Measurements from ENCODE around the gene HSFX1.
"Not testable (repeated sequence)": the region's sequence is repeated elsewhere in the genome, so short reads cannot be mapped to it uniquely, and the experiment has no call there.

DNA sequence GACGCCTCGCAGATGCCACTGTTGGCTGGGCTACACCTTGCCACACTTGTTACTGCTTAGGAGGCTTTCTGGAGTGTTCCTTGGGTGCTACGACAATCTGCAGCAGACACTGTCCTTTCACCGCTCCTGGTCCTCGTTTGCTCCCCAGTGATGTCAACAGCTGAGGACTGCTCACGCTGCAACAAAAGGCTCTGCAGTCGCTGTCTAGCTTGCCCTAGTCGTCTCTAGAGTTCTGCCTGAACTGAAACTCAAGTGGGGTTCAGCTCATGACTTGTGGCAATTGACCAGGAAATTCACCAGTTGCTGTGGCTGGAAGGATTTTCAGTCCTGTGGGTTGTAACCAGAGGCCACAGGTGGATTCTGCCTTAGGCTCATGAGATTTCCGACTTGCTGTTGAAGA, 842 bp upstream of the HSFX1 start:
- TF ChIP-seq, protein P1, sequence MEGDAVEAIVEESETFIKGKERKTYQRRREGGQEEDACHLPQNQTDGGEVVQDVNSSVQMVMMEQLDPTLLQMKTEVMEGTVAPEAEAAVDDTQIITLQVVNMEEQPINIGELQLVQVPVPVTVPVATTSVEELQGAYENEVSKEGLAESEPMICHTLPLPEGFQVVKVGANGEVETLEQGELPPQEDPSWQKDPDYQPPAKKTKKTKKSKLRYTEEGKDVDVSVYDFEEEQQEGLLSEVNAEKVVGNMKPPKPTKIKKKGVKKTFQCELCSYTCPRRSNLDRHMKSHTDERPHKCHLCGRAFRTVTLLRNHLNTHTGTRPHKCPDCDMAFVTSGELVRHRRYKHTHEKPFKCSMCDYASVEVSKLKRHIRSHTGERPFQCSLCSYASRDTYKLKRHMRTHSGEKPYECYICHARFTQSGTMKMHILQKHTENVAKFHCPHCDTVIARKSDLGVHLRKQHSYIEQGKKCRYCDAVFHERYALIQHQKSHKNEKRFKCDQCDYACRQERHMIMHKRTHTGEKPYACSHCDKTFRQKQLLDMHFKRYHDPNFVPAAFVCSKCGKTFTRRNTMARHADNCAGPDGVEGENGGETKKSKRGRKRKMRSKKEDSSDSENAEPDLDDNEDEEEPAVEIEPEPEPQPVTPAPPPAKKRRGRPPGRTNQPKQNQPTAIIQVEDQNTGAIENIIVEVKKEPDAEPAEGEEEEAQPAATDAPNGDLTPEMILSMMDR (IDR thresholded peaks at IDR 0.05; ENCODE audit: low read depth, low read length): not testable (repeated sequence)
- TF ChIP-seq EZH2phosphoT487 (IDR thresholded peaks at IDR 0.05; ENCODE audit: low read depth): not testable (repeated sequence)

Data from OCI-LY3 (cell line).